ENCODE data around the gene LAMB2. TPM values are rescaled to one million over a fixed set of nuclear protein-coding genes. Genes with fewer than 3 reads are reported as not detected.

LAMB2 gene
- total and polyA plus RNA-seq, 10 of the 15 experiments (the other 5 are each of a cell fraction or from before 2014, with no cell fraction given) = 0.13 to 3.2 (median 0.64) TPM; not detected in 3

GRCh38 chr3:49120096-49120437, 12.8 kb downstream of the LAMB2 start (continued):
- TF ChIP-seq PRDM15 (CRISPR knock-in tag; IDR thresholded peaks at IDR 0.05) (no peak), SIN3A (IDR thresholded peaks at IDR 0.05; ENCODE audit: low read depth, low read length) (no peak), CBX3 (IDR thresholded peaks at IDR 0.05; ENCODE audit: borderline replicate concordance, low read depth) (no peak), CUX1 (IDR thresholded peaks at IDR 0.05; ENCODE audit: insufficient replicate concordance, low read depth, low read length) (no peak), NR2C2 (IDR thresholded peaks at IDR 0.05; ENCODE audit: borderline replicate concordance, control insufficient read depth, insufficient read length, low read depth) (no peak), MEF2B (IDR thresholded peaks at IDR 0.05; ENCODE audit: partially characterized antibody, poor library complexity, severe bottlenecking) (no peak), TCF7 (IDR thresholded peaks at IDR 0.05; ENCODE audit: borderline replicate concordance) (no peak), USF2 (IDR thresholded peaks at IDR 0.05; ENCODE audit: borderline replicate concordance, low read depth, low read length) (no peak), RAD21 (IDR thresholded peaks at IDR 0.05; ENCODE audit: insufficient read depth, low read depth, low read length) (no peak)
- TF ChIP-seq, protein P1, sequence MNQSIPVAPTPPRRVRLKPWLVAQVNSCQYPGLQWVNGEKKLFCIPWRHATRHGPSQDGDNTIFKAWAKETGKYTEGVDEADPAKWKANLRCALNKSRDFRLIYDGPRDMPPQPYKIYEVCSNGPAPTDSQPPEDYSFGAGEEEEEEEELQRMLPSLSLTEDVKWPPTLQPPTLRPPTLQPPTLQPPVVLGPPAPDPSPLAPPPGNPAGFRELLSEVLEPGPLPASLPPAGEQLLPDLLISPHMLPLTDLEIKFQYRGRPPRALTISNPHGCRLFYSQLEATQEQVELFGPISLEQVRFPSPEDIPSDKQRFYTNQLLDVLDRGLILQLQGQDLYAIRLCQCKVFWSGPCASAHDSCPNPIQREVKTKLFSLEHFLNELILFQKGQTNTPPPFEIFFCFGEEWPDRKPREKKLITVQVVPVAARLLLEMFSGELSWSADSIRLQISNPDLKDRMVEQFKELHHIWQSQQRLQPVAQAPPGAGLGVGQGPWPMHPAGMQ (IDR thresholded peaks at IDR 0.05; ENCODE audit: borderline replicate concordance) = no peak
